A549 (cell line): ENCODE data around the gene ANKRD6. TPM values are rescaled to one million over a fixed set of nuclear protein-coding genes. Genes with fewer than 3 reads are reported as not detected.

Experiments used
- ATAC-seq, 2 experiments: fragments of 200-7000 bp in 1 of 2; fragments of >200 bp in 1 of 2; cut with Nextera tagmentation in 1 of 2; cut with Tn5 transposase in 1 of 2; 3 replicates each; pipeline versions ENCODE4 v1.8.0 to v1.9.1; 2018 to 2020; ENCODE audit warnings: mild to moderate bottlenecking in 1 of 2, moderate library complexity in 1 of 2
- CTCF ChIA-PET: fragments of 300-600 bp; sonication (Branson Sonifier 250); formaldehyde crosslinking; extraction: SDS; loops from one replicate; lab custom pipeline; 2021; ENCODE audit warnings: antibody characterized with exemption, inconsistent platforms; lab: Yijun Ruan, JAX
- POLR2A ChIA-PET: fragments of 350-600 bp; formaldehyde crosslinking; extraction: SDS; loops from one replicate; lab custom pipeline; 2021; ENCODE audit warnings: antibody characterized with exemption, inconsistent platforms; lab: Yijun Ruan, JAX
- DNase-seq, 2 experiments: peaks; one replicate each; pipeline versions ENCODE4 v3.0.0 to v3.0.0-alpha.2; 2011 to 2016; ENCODE audit warnings: low read depth in 1 of 2, low spot score in 1 of 2
- FAIRE-seq: peaks from 2 replicates; lab custom pipeline; 2011; peaks lifted over from hg19 to GRCh38; lab: Jason Lieb, UNC
- H3K27ac ChIP-seq, 2 experiments: fragments of >200 bp; sonication (Bioruptor Twin); formaldehyde crosslinking; 3 replicates each; pipeline ENCODE4 v1.5.1; 2016 to 2017
- H3K4me1 ChIP-seq: fragments of >200 bp; sonication (Bioruptor Twin); formaldehyde crosslinking; 3 replicates; pipeline ENCODE4 v1.6.1; 2016
- H3K4me2 ChIP-seq: fragments of >200 bp; sonication (Bioruptor Twin); formaldehyde crosslinking; 3 replicates; pipeline ENCODE4 v1.6.1; 2016
- H3K4me3 ChIP-seq: fragments of >200 bp; sonication (Bioruptor Twin); formaldehyde crosslinking; 3 replicates; pipeline ENCODE4 v1.5.1; 2016
- H3K9me3 ChIP-seq: fragments of >200 bp; sonication (Bioruptor Twin); formaldehyde crosslinking; 3 replicates; pipeline ENCODE4 v1.6.1; 2016
- CBX8 ChIP-seq: fragments of 200-600 bp; sonication (generic); IDR thresholded peaks from 2 replicates; pipeline ENCODE4 v1.6.1; 2016
- EHF ChIP-seq: fragments of 250-450 bp; sonication (Bioruptor Pico); IDR thresholded peaks from 2 replicates; pipeline ENCODE4 v1.5.0; 2020; ENCODE audit warnings: mild to moderate bottlenecking
- ELK1 ChIP-seq: fragments of 150-350 bp; IDR thresholded peaks from 2 replicates; pipeline ENCODE4 v1.6.1; 2014; ENCODE audit warnings: low read depth, mild to moderate bottlenecking, low read length
- ESRRA ChIP-seq: fragments of 150-350 bp; IDR thresholded peaks from 2 replicates; pipeline ENCODE4 v1.6.1; 2014; ENCODE audit warnings: mild to moderate bottlenecking, low read length, borderline replicate concordance
- HDAC2 ChIP-seq: fragments of 200-600 bp; sonication (generic); IDR thresholded peaks from 2 replicates; pipeline ENCODE4 v1.6.1; 2016
- HES2 ChIP-seq: fragments of >200 bp; sonication (Bioruptor Twin); formaldehyde crosslinking; IDR thresholded peaks from 2 replicates; pipeline ENCODE4 v1.6.1; 2016
- HEYL ChIP-seq: fragments of 250-450 bp; sonication (Bioruptor Pico); IDR thresholded peaks from 2 replicates; pipeline ENCODE4 v1.8.0; 2021; ENCODE audit warnings: mild to moderate bottlenecking, moderate library complexity
- HMGXB4 ChIP-seq: fragments of 250-450 bp; sonication (Bioruptor Pico); IDR thresholded peaks from 2 replicates; pipeline ENCODE4 v1.5.0; 2021; ENCODE audit warnings: mild to moderate bottlenecking, moderate library complexity, borderline replicate concordance
- HOXA7 ChIP-seq: fragments of 250-450 bp; sonication (Bioruptor Pico); IDR thresholded peaks from 2 replicates; pipeline ENCODE4 v1.5.0; 2020; ENCODE audit warnings: mild to moderate bottlenecking, moderate library complexity
- JUNB ChIP-seq: fragments of >200 bp; sonication (Bioruptor Twin); formaldehyde crosslinking; IDR thresholded peaks from 2 replicates; pipeline ENCODE4 v1.6.1; 2016
- NPAS2 ChIP-seq: fragments of 250-450 bp; sonication (Bioruptor Pico); IDR thresholded peaks from 2 replicates; pipeline ENCODE4 v1.8.0; 2022; ENCODE audit warnings: mild to moderate bottlenecking, moderate library complexity, borderline replicate concordance
- POLR2A ChIP-seq: IDR thresholded peaks from 2 replicates; pipeline ENCODE4 v1.6.1; 2012; ENCODE audit warnings: mild to moderate bottlenecking, low read length
- RCOR1 ChIP-seq: fragments of 150-350 bp; IDR thresholded peaks from 2 replicates; pipeline ENCODE4 v1.6.1; 2014; ENCODE audit warnings: antibody characterized with exemption, low read length, low read depth
- USF2 ChIP-seq: fragments of 450-650 bp; IDR thresholded peaks from 2 replicates; pipeline ENCODE4 v1.6.1; 2014; ENCODE audit warnings: antibody characterized with exemption
- ZNF302 ChIP-seq: fragments of 250-450 bp; sonication (Bioruptor Pico); IDR thresholded peaks from 2 replicates; pipeline ENCODE4 v1.9.0; 2021; ENCODE audit warnings: inconsistent platforms, mild to moderate bottlenecking, moderate library complexity
- WGBS: methylation state at CpG from one replicate; pipeline ENCODE4 v1.1.6; 2017; ENCODE audit errors: missing lambda C conversion rate; 5-methylcytosine and 5-hydroxymethylcytosine counted together
- polyA plus RNA-seq, 4 experiments: library from polyadenylated mRNA; depleted of rRNA in 3 of 4; stranded (reverse); fragments of >200 nt; fragmentation: RNase III in 1 of 4; extraction: RNeasy Plus Mini Kit Qiagen cat#74134 plus additional on column Dnase treatment in 1 of 4; gene quantifications; 2 replicates in 3 of 4; 3 replicates in 1 of 4; pipeline ENCODE4 v1.2.3, GENCODE V29; 2011 to 2017

ANKRD6 gene
- polyA plus RNA-seq, 2 of the 4 experiments (the other 2 are of a cell fraction), result 2.2 to 3.6 TPM

GRCh38 chr6:89644864-89645263 is 211.9 kb downstream of the ANKRD6 start:
- no peak for DNase-seq
- no peak for FAIRE-seq
- Histone ChIP-seq H3K9me3 (no peaks in the 10 kb centered on the region), H3K4me3 (no peak overlapping the region), H3K27ac (no peak overlapping the region), H3K4me2 (no peak overlapping the region), H3K4me1 (0 out of 3 replicates have a peak, but pooled peaks cover 4% of the 10 kb centered on the region)
- ATAC-seq, result no peak
- 61% methylated on average over 4 of the region's 4 CpGs for WGBS
- CTCF ChIA-PET, result no interaction called here
- TF ChIP-seq EHF (no peak), NPAS2 (no peak), HEYL (CRISPR knock-in tag) (no peak), HMGXB4 (no peak)
- POLR2A ChIA-PET, result no interaction called here

GRCh38 chr6:89649682-89650081 is 216.7 kb downstream of the ANKRD6 start:
- Histone ChIP-seq H3K27ac (no peak overlapping the region), H3K4me1 (0 out of 3 replicates have a peak, but pooled peaks cover 4% of the 10 kb centered on the region), H3K4me2 (no peak overlapping the region), H3K4me3 (no peak overlapping the region), H3K9me3 (no peaks in the 10 kb centered on the region)
- TF ChIP-seq NPAS2, result no peak
- TF ChIP-seq ZNF302 (CRISPR knock-in tag), result no peak
- no peak for TF ChIP-seq HDAC2
- no peak for TF ChIP-seq ESRRA
- TF ChIP-seq HMGXB4, result no peak
- CTCF ChIA-PET, result no interaction called here
- DNase-seq, result no peak
- POLR2A ChIA-PET, result no interaction called here
- WGBS, result 85% methylated on average over 1 of the region's 1 CpG
- no peak for ATAC-seq
- no peak for FAIRE-seq

GRCh38 chr6:89650579-89650978 is 217.6 kb downstream of the ANKRD6 start:
- POLR2A ChIA-PET, result no interaction called here

More at GRCh38 chr6:89650579-89650978, 217.6 kb downstream of the ANKRD6 start:
- no peak for FAIRE-seq
- 94% methylated on average over 8 of the region's 8 CpGs for WGBS
- Histone ChIP-seq H3K4me2 (no peak overlapping the region), H3K9me3 (no peaks in the 10 kb centered on the region), H3K4me3 (no peak overlapping the region), H3K4me1 (no peaks in the 10 kb centered on the region), H3K27ac (no peak overlapping the region)
- no peak for DNase-seq
- CTCF ChIA-PET, result no interaction called here
- TF ChIP-seq HOXA7, result no peak
- TF ChIP-seq ELK1, result no peak
- TF ChIP-seq RCOR1, result no peak
- TF ChIP-seq HES2, result no peak
- TF ChIP-seq POLR2A, result no peak
- TF ChIP-seq JUNB, result no peak
- no peak for TF ChIP-seq CBX8
- TF ChIP-seq USF2, result no peak
- ATAC-seq, result no peak
